ENCODE results near the gene MAST2. TPM values are rescaled to one million over a fixed set of nuclear protein-coding genes. Genes with fewer than 3 reads are reported as not detected.
"Not testable (repeated sequence)": the region's sequence is repeated elsewhere in the genome, so short reads cannot be mapped to it uniquely, and the experiment has no call there.

MAST2 gene
- total RNA-seq, 1 donor from 2014 or later, result 18.7 TPM

DNA sequence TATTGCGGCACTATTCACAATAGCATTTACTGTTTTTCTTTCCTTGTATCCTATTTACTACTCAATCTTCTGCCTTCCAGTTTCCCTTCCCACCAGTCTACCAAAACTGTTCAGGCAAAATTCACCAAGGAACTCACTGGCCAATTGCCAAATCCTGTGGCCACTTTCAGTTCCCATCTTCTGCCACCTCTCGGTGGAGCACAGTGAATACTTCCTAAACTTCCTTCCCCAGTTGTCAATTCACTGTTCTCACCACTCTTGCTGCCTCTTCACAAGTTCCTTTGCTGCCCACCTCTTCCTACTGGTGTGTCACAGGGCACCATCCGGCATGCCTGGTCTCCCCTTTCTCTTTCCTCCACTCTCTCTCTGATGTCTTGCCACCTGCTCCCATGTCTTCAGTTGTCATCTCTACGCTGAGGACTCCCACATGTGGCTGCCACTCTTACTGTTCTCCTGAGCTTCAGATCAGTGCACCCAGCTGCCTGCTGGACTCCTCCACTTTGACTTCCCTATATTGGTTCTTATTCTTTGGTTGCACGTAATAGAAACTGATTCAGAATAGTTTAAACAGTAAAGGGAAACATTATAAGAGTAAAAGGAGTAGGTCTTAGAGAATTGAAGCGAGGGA lies 214.6 kb downstream of the MAST2 start:
- no peak for DNase-seq (ENCODE audit: low read depth, low spot score)

DNA sequence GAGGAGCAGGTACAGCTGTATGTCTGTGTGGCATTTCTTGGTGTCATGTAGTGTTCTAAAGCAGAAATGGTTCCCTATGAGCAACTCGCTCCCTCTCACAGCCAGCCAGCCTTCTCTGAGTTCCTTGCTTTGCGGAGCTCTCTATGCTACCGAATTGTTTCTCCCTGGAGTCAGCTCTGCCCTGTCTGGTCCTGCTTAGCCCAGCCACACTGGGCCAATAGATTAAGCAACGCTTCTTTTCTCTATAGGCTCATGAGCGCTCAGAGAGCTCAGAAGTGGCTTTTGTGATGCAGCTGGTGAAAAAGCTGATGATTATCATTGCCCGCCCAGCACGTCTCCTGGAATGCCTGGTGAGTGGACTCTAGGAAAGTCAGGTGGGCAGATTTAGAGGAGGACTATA lies 215.9 kb downstream of the MAST2 start:
- DNase-seq (ENCODE audit: low read depth, low spot score), result no peak

DNA sequence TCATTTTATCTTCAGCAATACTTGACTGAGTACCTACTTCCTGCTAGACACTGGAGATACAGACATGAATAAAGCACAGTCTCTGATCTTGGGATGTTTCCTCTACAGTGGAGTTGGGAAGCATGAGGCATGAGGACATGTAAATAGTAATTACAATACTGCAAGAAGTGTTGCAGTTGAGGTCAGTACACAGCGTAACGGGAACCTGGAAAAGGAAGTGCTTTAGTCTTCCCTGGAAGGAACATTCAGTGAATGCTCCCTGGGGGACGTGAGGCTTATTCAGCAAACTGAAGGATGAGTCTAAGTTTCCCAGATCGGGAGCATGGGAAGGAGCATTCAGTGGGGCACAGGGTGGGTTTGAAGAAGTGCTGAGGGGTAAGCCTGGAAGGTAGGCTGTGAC lies 216.6 kb downstream of the MAST2 start:
- DNase-seq (ENCODE audit: low read depth, low spot score), result no peak

DNA sequence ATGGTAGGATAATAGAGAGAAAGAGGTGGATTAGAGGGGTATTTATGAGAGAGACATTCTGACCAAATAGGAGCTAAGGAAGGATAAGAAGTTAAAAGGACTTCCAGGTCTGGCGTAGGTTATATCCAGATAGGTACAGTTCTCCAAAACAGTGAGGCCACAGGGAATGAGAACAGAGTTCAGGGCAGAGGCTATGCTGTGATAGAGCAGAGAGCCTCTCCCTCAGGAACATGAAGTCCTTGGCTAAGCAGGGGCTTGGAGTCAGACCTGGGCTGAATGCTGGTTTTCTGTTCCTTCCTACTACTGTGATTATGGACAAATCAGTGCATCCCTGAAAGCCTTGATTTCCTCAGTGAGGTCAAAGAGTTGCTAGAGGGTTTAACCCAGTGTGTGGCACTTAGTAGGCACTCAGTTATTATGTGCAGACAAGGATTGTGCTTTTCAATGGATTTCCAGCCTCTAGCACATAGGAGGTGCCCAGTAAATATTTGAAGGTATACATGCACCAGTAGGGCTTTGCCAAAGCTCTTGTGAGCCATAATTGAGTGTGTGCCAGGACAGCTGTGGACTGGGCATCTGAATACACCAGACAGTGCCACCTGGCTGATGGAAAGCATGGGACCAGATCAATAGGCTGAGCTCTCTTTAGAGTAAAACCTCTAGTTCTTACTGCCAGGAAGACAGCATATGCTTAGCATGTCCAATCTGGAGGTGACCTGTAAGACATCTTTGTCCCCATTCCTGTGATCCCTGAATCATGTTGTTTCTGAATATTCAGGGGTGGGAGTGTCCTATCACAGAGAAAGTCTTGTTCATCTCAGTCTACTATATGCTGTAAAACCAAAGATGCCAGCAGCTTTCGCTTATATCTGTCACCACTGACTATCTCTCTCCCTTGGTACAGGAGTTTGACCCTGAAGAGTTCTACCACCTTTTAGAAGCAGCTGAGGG lies 217.9 kb downstream of the MAST2 start:
- DNase-seq (ENCODE audit: low read depth, low spot score), result no peak

DNA sequence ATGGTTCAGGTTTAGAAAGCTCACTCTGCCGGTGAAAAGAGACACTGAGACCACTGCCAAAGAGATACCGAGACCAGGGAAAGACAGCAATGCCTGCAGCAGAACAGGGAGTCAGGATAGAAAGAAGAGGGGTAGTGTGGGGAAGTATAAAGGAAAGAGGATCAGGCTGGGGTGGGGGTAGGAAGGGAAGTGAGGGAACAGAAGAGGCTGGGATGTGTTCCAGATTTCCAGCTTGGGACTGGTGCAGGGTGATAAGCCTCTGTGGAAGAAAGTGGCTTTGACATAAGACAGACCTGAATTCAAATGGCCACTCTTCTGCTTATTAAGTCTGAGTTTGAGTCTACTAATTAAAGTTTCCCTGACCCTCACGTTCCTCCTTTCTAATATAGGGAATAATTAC lies 223.1 kb downstream of the MAST2 start:
- DNase-seq (ENCODE audit: low read depth, low spot score), result no peak

DNA sequence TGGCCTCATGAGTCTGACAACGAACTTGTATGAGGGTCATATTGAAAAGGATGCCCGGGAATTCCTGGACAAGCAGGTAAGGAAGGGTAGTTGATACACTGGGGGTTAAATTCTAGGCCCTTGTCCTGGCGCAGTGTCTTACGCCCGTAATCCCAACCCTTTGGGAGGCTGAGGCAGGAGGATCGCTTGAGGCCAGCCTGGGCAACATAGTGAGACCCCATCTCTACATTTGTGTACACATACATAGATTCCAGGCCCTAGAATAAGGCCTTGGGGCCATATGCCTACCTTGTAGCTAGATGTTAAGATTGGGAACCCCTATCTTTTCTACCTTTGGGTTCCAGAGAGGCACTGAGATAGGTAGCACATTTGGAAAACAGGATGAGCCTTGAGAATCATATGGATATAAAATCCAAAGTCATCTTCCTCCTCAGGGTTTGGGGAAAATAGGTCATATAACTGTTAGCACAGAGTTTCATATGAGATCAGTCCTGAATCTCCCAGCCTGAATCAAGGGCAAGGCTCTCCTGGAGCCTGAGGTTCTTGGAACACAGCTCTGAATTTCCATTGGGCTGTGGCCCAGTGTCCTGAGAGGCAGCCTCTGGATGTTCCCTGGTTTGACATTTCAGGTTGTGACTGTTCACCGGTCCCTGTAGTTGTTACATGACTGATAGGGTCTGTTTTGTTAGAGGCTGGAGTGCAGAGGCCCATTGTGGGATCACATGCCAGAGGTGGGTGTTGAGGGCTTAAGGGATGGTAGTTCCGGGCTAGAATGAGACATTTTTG lies 224.6 kb downstream of the MAST2 start:
- no peak for DNase-seq (ENCODE audit: low read depth, low spot score)

DNA sequence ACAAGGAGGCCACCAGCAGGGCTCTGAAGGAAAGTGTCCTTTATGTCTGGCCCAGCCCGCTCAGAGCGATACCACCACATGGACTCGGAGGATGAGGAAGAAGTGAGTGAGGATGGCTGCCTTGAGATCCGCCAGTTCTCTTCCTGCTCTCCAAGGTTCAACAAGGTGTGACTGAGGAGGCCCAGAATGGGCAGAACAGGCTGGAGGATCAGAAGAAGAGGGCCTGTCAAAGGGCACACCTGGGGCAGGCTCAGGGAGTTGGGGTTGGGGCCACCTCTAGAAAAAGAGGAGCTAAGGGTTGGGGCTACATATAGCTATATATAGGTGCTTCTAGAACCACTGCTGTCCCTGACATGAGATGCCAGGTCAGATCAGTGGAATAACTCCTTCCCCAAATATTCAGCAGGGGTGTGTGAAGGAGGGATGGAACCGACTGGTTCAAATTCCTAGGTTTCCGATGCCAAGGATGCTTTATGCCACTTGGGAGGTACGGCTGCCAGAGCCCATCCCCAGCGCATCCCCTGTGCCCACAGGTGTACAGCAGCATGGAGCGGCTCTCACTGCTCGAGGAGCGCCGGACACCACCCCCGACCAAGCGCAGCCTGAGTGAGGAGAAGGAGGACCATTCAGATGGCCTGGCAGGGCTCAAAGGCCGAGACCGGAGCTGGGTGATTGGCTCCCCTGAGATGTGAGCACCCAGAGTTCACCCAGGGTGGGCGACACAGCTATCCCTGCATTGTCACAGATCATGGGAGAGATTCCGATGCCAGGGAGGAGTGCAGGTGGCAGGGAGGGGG lies 226.9 kb downstream of the MAST2 start:
- DNase-seq (ENCODE audit: low read depth, low spot score), result no peak

DNA sequence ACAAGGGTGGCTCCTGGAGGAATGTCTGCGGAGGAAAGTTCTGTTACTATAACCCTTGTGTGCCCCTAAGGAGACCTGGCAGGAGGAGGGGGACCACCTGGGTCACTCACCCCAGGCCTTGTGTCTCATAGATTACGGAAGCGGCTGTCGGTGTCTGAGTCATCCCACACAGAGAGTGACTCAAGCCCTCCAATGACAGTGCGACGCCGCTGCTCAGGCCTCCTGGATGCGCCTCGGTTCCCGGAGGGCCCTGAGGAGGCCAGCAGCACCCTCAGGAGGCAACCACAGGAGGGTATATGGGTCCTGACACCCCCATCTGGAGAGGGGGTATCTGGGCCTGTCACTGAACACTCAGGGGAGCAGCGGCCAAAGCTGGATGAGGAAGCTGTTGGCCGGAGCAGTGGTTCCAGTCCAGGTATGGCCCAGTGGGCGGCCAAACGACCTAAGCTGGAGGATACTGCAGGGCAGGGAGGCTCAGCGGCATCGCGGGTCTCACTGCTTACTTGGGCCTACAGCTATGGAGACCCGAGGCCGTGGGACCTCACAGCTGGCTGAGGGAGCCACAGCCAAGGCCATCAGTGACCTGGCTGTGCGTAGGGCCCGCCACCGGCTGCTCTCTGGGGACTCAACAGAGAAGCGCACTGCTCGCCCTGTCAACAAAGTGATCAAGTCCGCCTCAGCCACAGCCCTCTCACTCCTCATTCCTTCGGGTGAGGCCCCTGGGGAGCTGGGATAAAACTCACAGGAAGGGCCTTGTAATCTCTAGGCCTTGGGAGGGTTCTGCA lies 227.7 kb downstream of the MAST2 start:
- DNase-seq (ENCODE audit: low read depth, low spot score), result no peak

DNA sequence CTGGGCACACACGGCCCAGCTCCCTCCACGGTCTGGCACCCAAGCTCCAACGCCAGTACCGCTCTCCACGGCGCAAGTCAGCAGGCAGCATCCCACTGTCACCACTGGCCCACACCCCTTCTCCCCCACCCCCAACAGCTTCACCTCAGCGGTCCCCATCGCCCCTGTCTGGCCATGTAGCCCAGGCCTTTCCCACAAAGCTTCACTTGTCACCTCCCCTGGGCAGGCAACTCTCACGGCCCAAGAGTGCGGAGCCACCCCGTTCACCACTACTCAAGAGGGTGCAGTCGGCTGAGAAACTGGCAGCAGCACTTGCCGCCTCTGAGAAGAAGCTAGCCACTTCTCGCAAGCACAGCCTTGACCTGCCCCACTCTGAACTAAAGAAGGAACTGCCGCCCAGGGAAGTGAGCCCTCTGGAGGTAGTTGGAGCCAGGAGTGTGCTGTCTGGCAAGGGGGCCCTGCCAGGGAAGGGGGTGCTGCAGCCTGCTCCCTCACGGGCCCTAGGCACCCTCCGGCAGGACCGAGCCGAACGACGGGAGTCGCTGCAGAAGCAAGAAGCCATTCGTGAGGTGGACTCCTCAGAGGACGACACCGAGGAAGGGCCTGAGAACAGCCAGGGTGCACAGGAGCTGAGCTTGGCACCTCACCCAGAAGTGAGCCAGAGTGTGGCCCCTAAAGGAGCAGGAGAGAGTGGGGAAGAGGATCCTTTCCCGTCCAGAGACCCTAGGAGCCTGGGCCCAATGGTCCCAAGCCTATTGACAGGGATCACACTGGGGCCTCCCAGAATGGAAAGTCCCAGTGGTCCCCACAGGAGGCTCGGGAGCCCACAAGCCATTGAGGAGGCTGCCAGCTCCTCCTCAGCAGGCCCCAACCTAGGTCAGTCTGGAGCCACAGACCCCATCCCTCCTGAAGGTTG lies 231.4 kb downstream of the MAST2 start:
- DNase-seq (ENCODE audit: low read depth, low spot score), result no peak

DNA sequence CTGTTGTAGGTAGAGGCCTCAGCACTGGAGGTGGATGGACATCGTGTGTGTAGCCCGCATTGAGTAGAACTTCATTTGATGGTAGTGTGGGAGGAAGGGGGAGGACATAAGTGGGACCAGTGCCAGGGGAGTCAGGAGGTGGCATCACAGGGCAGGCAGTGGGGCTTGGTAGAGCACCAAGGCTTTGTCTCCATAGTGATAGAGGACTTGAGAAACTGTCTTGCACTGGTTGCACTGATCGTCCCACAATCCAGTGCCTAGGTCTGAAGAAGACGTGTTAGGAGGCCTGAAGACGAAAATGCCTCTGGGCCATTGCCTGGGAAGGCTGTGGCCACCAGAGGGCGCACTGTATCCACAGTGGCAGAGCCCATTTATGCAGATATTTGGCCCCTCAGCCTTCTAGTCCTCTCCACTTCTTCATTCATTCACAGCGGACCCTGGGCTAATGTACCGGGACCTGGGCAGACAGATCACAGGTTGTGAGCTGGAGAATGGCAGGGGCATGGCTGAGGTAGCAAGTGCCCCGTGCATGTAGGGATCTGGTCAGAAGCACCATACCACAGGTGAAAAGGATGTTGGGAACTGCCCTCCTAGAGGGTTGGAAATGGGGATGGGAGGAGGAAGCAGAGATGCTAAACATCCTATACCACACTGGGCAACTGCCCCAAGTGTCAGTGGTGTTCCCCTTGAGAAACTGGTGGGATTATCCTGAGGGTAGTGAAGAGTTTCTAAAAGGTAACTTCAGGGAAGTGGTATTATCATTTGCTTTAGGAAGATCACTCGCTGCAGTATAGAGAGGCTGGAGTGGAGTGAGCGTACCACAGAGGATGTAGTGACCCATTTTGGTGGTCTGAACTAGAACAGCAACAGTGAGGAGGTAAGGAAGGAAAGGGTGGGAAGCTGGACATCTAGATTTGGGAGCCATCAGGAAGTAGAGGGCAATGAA lies 233.8 kb downstream of the MAST2 start:
- DNase-seq (ENCODE audit: low read depth, low spot score), result peak; percentile 46

DNA sequence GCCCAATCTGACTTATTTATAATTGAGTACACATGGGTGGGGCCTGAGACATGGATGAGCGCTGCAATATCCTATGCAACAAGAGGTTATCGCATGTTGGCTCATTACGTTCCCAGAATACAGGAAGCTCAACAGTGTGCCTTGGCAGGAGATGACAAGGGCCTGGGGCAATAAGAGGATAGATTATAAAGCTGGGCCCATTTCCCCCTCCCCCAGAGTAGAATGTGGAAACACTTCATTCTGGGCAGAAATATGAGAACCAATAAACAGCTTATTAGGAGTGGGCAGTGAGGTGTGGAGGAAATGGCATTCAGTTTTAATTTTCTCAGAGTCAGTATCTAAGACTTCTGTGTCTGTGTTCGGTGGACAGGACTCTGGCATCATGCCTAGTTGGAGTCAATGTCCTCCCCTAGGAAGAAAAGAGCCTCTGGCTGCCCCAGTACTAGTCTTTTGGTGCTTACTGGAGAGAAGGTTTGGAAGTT lies 236.2 kb downstream of the MAST2 start:
- DNase-seq (ENCODE audit: low read depth, low spot score), result peak; percentile 47

DNA sequence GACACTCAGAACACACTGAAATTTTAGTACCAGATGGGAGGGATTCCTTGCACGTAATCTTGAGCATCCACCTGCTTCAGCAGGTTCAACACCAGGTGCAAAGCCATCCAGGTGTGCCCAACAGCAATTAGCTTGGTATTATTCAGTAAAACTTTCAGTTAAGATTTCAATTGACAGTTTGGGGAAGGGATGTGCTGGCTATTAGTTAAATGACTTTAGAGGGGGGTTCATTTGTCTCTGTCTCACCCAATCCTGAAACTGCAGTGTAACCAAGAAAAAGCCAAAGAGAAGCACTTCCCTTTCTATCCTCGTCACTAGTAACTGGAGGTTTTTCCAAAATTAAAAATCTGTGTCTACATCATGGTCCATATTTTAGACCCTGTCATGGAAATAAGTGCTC lies 238.1 kb downstream of the MAST2 start:
- no peak for DNase-seq (ENCODE audit: low read depth, low spot score)

DNA sequence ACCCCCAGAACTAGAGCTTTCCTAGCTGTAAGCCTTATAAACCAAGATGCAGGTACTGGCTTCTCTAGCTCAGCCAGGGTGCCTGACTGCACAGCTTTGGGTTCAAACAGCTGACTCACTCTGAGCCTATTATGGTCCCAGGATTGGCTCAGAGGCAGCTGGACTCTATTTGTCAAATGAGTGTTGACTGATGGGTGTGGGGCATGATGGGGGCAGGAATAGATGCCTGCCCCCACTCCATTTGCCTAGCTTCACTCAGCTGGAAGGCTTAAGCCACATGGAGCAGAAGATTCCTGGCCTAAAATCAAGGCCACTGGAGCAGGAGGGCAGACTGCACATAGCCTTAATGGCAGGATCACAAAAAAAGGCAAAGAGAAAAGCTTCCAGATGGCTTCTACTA lies 238.6 kb downstream of the MAST2 start:
- no peak for DNase-seq (ENCODE audit: low read depth, low spot score)

DNA sequence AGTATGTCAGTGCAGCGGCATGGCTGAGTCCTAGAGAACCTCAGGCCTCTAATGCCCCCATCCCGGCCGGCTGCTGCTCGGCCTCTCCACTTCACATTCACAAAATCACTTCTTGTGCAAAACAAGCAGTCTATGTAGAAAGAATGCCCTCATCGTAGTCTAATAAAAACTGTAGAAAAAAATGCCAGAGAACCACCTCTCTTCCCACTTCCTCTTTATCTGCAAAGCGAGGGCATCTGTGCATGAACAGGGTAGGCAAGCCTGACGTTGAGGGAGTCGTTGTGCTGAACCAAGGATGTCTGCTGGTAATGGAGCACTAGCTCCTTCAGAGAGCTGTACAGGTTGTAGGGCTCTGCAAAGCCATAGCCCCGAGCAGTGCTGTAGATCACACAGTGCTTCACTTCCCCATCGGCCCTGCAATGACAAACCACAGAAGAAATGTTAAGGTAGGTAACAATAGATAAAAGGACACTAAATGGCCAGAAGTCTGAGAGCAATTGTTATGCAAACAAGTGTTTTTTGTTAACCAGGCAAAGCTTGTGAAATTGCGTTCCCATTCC lies 240.1 kb downstream of the MAST2 start:
- no peak for DNase-seq (ENCODE audit: low read depth, low spot score)

DNA sequence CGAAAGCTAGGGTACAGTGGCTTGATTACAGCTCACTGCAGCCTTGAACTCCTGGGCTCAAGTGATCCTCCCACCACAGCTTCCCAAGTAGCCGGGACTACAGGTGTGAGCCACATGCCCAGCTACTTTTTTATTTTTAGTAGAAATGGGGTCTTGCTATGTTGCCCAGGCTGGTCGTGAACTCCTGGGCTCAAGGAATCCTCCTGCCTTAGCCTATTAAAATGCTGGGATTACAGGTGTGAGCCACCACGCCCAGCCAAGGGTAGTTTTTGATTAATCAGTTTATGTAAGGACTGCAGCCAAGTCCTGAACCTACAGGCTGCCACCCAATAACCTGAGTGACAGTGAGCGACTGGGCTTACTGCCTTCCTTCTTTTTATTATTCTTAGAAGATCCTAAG lies 240.7 kb downstream of the MAST2 start:
- DNase-seq (ENCODE audit: low read depth, low spot score), result no peak

DNA sequence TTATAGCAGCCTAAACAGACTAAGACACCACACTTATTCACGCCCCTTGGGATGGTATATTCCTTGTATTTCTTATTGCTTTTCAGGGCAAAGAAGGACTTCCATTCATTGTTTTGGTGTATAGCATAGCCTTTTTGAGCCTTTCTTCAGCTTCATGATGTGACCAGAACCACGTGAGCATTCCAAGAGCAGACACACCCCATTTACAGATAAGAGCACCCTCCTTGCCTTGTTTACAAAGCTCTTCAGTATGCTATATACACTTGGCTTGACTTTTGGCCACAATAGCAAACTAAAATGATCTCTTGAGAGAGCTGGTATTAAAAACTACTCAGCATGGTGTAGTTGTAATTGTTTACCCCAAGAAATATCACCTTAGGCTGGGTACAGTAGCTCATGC lies 250.3 kb downstream of the MAST2 start:
- DNase-seq (ENCODE audit: low read depth, low spot score), result no peak

DNA sequence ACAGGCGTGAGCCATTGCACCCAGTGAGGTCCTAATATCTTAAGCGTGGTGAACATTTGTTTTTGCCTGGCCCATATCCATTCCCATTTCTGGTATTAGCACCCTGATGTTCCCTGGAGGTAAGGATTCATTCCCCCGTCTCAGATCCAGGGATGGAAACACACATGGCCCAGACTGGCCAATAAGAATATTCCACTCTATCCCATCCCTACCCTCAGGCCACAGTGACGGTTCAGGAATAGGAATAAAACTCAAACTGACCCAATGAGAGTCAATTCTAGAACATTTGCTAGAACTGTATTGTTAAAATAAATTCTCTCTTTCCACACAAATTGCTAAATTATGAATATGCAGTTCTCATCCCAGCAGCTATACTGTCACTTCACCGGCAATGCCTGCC lies 252.9 kb downstream of the MAST2 start:
- no peak for DNase-seq (ENCODE audit: low read depth, low spot score)

DNA sequence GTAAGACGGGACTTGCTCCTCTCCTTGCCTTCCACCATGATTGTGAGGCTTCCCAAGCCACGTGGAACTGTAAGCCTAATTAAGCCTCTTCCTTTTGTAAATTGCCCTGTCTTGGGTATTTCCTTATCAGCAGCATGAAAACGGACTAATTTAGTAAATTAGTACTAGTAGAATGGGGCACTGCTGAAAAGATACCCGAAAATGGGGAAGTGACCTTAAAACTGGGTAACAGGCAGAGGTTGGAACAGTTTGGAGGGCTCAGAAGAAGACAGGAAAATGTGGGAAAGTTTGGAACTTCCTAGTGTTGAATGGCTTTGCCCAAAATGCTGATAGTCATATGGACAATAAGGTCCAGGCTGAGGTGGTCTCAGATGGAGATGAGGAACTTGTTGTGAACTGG lies 253.8 kb downstream of the MAST2 start:
- not testable (repeated sequence) for DNase-seq (ENCODE audit: low read depth, low spot score)

All from pulmonary artery endothelial cell (primary cell).